Thymus (tissue), 11 donors: ENCODE results near the gene ZNF283. TPM values are rescaled to one million over a fixed set of nuclear protein-coding genes. Genes with fewer than 3 reads are reported as not detected.
A peak's percentile ranks its signal among the peaks of the same experiment; 100 is the strongest.

ENCODE experiments used
- DNase-seq, 9 donors: peaks; one replicate each; pipeline ENCODE4 v3.0.0-alpha.2; 2013; ENCODE audit warnings: low spot score in 9 of 9, low read depth in 6 of 9, missing footprints in 1 of 9
- H3K27ac ChIP-seq, 2 donors: one replicate each; pipeline ENCODE4 v1.5.1; 2013; ENCODE audit warnings: control low read depth in 1 of 2, low read depth in 1 of 2, low read length in 1 of 2, mild to moderate bottlenecking in 1 of 2, moderate library complexity in 1 of 2
- H3K27me3 ChIP-seq, 2 donors: one replicate each; pipeline ENCODE4 v1.5.1; 2013; ENCODE audit warnings: low read length in 1 of 2; ENCODE audit not compliant: control insufficient read depth in 2 of 2, insufficient read depth in 1 of 2
- H3K36me3 ChIP-seq, 2 donors: one replicate each; pipeline ENCODE4 v1.5.1; 2013; ENCODE audit warnings: low read length in 1 of 2, mild to moderate bottlenecking in 1 of 2, moderate library complexity in 1 of 2; ENCODE audit not compliant: control insufficient read depth in 2 of 2, insufficient read depth in 2 of 2
- H3K4me1 ChIP-seq, 2 donors: one replicate each; pipeline ENCODE4 v1.5.1; 2013; ENCODE audit warnings: low read length in 2 of 2; ENCODE audit not compliant: control insufficient read depth in 2 of 2, insufficient read depth in 2 of 2
- H3K4me3 ChIP-seq, 2 donors: one replicate each; pipeline ENCODE4 v1.5.1; 2013; ENCODE audit warnings: low read length in 2 of 2, control low read depth in 1 of 2, mild to moderate bottlenecking in 1 of 2
- H3K9me3 ChIP-seq, 2 donors: one replicate each; pipeline ENCODE4 v1.5.1; 2013; ENCODE audit warnings: low read length in 1 of 2, mild to moderate bottlenecking in 1 of 2; ENCODE audit not compliant: control insufficient read depth in 2 of 2, insufficient read depth in 1 of 2
- WGBS: extraction: QIAGEN DNeasy Blood & Tissue Kit; methylation state at CpG from one replicate; pipeline ENCODE4 v1.1.7; 2013; 5-methylcytosine and 5-hydroxymethylcytosine counted together
- polyA plus RNA-seq: library from polyadenylated mRNA; stranded (reverse); fragments of 200-250 nt; gene quantifications from one replicate; pipeline ENCODE4 v1.2.3, GENCODE V29; 2013
- total RNA-seq: library from RNA; stranded (reverse); fragments of 120-200 nt; gene quantifications from one replicate; pipeline ENCODE4 v1.2.4, GENCODE V29; 2013
- donor health status: healthy.

Gene ZNF283
- total and polyA plus RNA-seq, 2 donors, result 4.6 to 5.9 TPM

DNA sequence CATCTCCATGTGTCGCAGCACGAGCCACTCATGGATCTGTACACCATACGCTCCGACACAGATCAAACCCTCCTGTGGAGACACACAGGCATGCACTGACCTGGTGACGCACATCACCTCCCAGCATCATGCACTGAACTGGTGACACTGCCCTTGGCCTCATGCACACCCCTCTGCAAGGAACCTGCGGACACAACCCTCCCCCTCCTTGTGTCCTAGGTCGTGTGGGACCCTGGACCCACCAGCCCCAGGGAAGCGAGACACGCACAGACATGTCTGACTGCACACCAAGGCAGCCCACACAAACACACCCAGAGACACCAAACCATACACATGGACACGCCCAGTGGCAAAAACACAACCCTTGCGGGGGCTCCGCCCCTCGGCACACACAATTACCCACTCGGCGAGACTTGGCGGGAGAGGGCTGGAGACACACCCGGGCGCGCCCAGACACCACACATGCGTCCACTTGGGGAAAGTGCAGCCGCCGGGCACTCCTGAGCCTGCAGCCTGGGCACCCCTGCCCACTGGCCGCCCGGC, 44.4 kb upstream of the ZNF283 start:
- Histone ChIP-seq H3K4me1 (peaks cover 41 to 62% of the 10 kb centered on the region in 2 donors), H3K27me3 (no peaks in the 10 kb centered on the region), H3K9me3 (no peaks in the 10 kb centered on the region), H3K36me3 (no peaks in the 10 kb centered on the region), H3K27ac (no peak overlapping the region), H3K4me3 (no peak overlapping the region)
- no peak for DNase-seq
- 92% methylated on average over 24 of the region's 24 CpGs for WGBS

- Histone ChIP-seq H3K9me3 (no peaks in the 10 kb centered on the region), H3K36me3 (no peaks in the 10 kb centered on the region), H3K4me1 (peaks cover 34 to 54% of the 10 kb centered on the region in 2 donors), H3K27me3 (no peaks in the 10 kb centered on the region), H3K4me3 (no peak overlapping the region), H3K27ac (peak overlapping the region; percentile 93 to 98)
- DNase-seq, result no peak
- WGBS, result 96% methylated on average over 8 of the region's 8 CpGs
Observed at GRCh38 chr19:43783636-43784035, 43.5 kb upstream of the ZNF283 start.

DNA sequence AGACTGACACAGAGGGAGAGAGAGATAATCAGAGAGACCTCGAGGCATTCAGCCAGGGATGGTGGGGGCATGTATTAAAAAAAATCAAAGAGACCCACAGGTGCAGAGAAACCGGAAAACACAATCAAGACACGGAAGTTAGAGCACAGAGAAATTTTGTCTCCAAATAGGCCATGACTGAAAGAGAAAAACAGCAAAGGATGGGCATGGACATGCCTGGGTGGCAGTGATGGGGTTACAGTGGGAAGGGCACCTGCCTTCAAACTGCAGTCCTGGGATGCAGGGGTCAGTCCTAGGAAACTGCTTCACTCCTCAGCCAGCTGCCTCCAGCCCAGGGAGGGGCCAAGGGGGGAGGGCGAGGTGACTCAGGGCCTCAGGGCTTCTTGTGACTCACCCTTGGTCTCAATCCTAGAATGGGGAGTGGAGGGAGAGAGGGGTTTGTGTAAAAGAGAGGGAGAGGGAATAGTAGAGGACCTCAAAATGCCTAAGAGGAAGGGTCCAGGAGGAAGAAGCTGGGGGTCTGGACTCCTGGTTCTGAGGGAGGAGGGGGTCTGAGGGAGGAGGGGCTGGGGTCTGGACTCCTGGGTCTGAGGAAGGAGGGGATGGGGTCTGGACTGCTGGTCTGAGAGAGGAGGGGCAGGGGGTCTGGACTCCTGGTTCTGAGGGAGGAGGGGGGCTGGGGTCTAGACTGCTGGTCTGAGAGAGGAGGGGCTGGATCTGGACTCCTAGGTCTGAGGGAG, 42.7 kb upstream of the ZNF283 start:
- no peaks in the 10 kb centered on the region for H3K9me3 ChIP-seq
- no peaks in the 10 kb centered on the region for H3K36me3 ChIP-seq
- H3K4me1 ChIP-seq, result peaks cover 26 to 46% of the 10 kb centered on the region in 2 donors
- no peaks in the 10 kb centered on the region for H3K27me3 ChIP-seq
- DNase-seq, result peak in 2 of 9 donors; percentile 45 to 77
- H3K4me3 ChIP-seq, result peak overlapping the region in 1 of 2 donors; percentile 24
- peak overlapping the region; percentile 93 to 98 for H3K27ac ChIP-seq
- 44% methylated on average over 4 of the region's 4 CpGs for WGBS

DNA sequence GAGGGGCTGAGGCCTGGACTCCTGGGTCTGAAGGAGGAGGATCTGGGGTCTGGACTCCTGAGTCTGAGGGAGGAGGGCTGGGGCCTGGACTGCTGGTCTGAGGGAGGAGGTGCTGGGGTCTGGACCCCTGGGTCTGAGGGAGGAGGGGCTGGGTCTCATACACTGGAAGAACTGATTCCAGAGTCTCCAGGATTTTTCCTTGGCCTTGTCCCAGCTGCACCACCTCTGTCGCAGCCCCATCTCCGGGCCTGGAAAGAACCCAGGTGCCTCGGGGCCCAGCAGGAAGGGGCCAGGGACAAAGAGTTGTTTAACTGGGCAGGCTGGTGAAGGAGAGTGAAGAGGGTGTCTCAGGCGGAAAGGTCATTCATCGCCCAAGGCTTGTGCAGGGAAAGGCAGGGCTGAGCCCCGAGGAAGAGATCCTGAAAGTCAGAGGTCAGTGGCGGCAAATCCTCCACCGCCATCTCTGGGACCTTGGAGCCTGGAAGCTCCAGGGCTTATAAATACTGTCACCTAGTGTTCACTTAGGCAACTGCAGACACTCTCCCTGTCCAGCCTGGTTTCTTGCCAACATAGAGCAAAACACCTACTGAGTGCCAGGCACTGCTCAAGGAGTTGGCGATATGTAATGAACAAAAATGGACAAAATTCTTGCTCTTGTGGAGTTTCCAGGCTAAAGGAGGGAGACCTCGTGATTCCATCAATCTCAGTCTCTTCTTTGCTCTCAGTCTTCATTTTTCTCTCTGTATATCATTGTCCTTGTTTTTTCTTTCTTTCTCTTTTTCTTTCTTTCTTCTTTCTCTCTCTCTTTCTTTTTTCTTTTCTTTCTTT, 41.9 kb upstream of the ZNF283 start:
- Histone ChIP-seq H3K36me3 (no peaks in the 10 kb centered on the region), H3K27ac (peak overlapping the region; percentile 93 to 98), H3K4me3 (no peak overlapping the region), H3K9me3 (no peaks in the 10 kb centered on the region), H3K4me1 (peaks cover 21 to 38% of the 10 kb centered on the region in 2 donors), H3K27me3 (no peaks in the 10 kb centered on the region)
- peak in 3 of 9 donors; percentile 63 to 86 (median 73) for DNase-seq
- WGBS, result 33% methylated on average over 10 of the region's 10 CpGs

DNA sequence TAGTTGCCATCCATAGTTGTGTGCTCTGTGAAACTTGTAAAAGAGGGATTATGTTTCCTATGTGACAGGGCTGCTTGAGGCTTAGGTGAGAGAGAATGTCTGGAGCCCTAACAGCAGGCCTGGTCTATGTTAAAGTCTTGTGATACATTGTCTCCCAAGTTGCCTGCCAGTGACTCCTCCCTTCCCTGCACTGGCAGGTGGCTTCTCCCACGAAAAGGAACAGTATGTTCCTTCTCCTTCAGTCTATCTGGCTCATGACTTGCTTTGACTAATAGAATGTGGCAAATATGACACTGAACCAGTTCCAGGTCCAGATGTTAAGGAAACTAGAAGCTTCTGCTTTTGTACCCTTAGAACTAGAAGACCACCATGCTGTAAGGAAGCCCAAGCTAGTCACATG, 40.5 kb upstream of the ZNF283 start:
- Histone ChIP-seq H3K27me3 (no peaks in the 10 kb centered on the region), H3K36me3 (no peaks in the 10 kb centered on the region), H3K27ac (no peak overlapping the region), H3K4me1 (peaks cover 15 to 23% of the 10 kb centered on the region in 2 donors), H3K9me3 (no peaks in the 10 kb centered on the region), H3K4me3 (no peak overlapping the region)
- 74% methylated on average over 1 of the region's 1 CpG for WGBS
- DNase-seq, result no peak

DNA sequence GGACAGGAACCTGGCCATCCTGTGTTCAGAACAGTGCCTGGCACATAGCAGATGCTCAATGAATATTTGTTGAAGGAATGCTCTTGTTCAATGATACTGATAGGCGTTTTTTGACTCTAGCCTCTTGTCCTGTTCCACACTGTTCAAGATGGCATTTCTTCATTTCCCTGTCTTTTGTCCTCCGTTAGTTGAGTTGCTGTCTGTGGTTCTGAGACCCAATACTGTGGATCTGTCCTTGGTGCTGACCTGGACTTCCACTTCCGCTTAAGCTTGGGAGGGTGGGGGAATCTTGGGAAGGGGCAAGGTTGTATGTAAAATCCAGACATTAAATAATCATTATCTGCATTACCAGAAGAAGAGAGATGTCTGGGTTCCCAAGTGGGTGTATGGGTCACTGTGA, 38.1 kb upstream of the ZNF283 start:
- H3K27me3 ChIP-seq, result peaks cover 0 to 3% of the 10 kb centered on the region in 2 donors
- DNase-seq, result peak in 2 of 9 donors; percentile 34 to 54

DNA sequence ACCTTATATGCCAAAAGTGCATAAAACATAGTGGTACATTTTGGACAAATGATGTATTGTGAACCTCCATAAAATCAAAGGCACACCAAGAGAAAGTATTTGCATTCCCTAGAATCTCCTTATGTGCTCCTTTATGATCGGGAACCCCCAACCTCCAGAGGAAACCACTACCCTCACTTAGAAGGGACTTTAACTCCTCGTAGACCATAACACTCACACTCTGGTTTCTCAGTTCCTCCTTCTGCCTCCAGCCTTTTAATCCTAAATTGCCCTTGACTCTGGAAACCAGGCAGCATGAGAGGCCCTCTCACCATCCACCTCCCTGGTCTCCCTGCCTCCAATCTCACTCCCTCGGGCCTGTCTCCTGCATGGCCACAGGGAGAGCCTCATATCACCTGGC, 36.5 kb upstream of the ZNF283 start:
- Histone ChIP-seq H3K9me3 (no peaks in the 10 kb centered on the region), H3K4me3 (no peak overlapping the region), H3K36me3 (no peaks in the 10 kb centered on the region), H3K27ac (no peak overlapping the region), H3K4me1 (no peaks in the 10 kb centered on the region), H3K27me3 (peaks cover 0 to 3% of the 10 kb centered on the region in 2 donors)
- 22% methylated on average over 3 of the region's 3 CpGs for WGBS
- DNase-seq, result no peak

More for the DNA sequence above, 38.1 kb upstream of the ZNF283 start:
- Histone ChIP-seq H3K36me3 (no peaks in the 10 kb centered on the region), H3K4me3 (no peak overlapping the region), H3K4me1 (peaks cover 10 to 11% of the 10 kb centered on the region in 2 donors), H3K9me3 (no peaks in the 10 kb centered on the region), H3K27ac (no peak overlapping the region)
- WGBS, result 15% methylated on average over 3 of the region's 3 CpGs

- Histone ChIP-seq H3K27me3 (peaks cover 0 to 35% of the 10 kb centered on the region in 2 donors), H3K36me3 (no peaks in the 10 kb centered on the region), H3K4me1 (peaks cover 3 to 6% of the 10 kb centered on the region in 2 donors), H3K4me3 (no peak overlapping the region), H3K27ac (no peak overlapping the region), H3K9me3 (peaks cover 1 to 5% of the 10 kb centered on the region in 2 donors)
- no peak for DNase-seq
- 65% methylated on average over 6 of the region's 6 CpGs for WGBS
Observed at GRCh38 chr19:43797118-43797517, 30.0 kb upstream of the ZNF283 start.

- H3K4me1 ChIP-seq, result peaks cover 3 to 6% of the 10 kb centered on the region in 2 donors
- no peak for DNase-seq
Observed at GRCh38 chr19:43797556-43797955, 29.6 kb upstream of the ZNF283 start.

More at GRCh38 chr19:43797556-43797955, 29.6 kb upstream of the ZNF283 start:
- peaks cover 0 to 38% of the 10 kb centered on the region in 2 donors for H3K27me3 ChIP-seq
- 97% methylated on average over 7 of the region's 7 CpGs for WGBS
- H3K4me3 ChIP-seq, result no peak overlapping the region
- peaks cover 1 to 5% of the 10 kb centered on the region in 2 donors for H3K9me3 ChIP-seq
- no peak overlapping the region for H3K27ac ChIP-seq
- H3K36me3 ChIP-seq, result no peaks in the 10 kb centered on the region
